Transverse colon (tissue), 4 donors: ENCODE measurements around the gene DGCR6. TPM values are rescaled to one million over a fixed set of nuclear protein-coding genes. Genes with fewer than 3 reads are reported as not detected.
"Not testable (repeated sequence)": the region's sequence is repeated elsewhere in the genome, so short reads cannot be mapped to it uniquely, and the experiment has no call there.

ENCODE experiments used
- DNase-seq: peaks from one replicate; pipeline ENCODE4 v3.0.0-alpha.2; 2019
- H3K27ac ChIP-seq, 4 donors: fragments of 200-600 bp; sonication (generic); 2 replicates each; pipeline ENCODE4 v1.5.1; 2016 to 2018; ENCODE audit warnings: inconsistent platforms in 4 of 4
- H3K27me3 ChIP-seq: fragments of 200-600 bp; sonication (generic); 2 replicates; pipeline ENCODE4 v1.5.1; 2017; ENCODE audit warnings: inconsistent platforms
- H3K36me3 ChIP-seq, 4 donors: fragments of 200-600 bp; sonication (generic); 2 replicates each; pipeline ENCODE4 v1.5.1; 2017 to 2019; ENCODE audit warnings: inconsistent platforms in 4 of 4
- H3K4me1 ChIP-seq, 4 donors: fragments of 200-600 bp; sonication (generic); 2 replicates each; pipeline ENCODE4 v1.5.1; 2017 to 2020; ENCODE audit warnings: inconsistent platforms in 4 of 4
- H3K4me3 ChIP-seq, 4 donors: fragments of 200-600 bp; sonication (generic); 1 replicate in 1 of 4; 2 replicates in 3 of 4; pipeline versions ENCODE4 v1.5.1 to v1.6.1; 2017 to 2019; ENCODE audit warnings: inconsistent platforms in 4 of 4
- H3K9me3 ChIP-seq, 2 donors: fragments of 200-600 bp; sonication (generic); 2 replicates each; pipeline ENCODE4 v1.5.1; 2017 to 2019; ENCODE audit warnings: inconsistent platforms in 2 of 2
- EP300 ChIP-seq: sonication (generic); formaldehyde crosslinking; IDR thresholded peaks from one replicate; pipeline ENCODE4 v1.6.1; 2017; ENCODE audit warnings: antibody characterized with exemption, low read depth
- POLR2A ChIP-seq: fragments of 450-650 bp; IDR thresholded peaks from one replicate; pipeline ENCODE4 v1.6.1; 2016; ENCODE audit warnings: antibody characterized with exemption, mild to moderate bottlenecking, moderate library complexity
- POLR2AphosphoS5 ChIP-seq, 3 donors: sonication (generic); formaldehyde crosslinking; IDR thresholded peaks; one replicate each; pipeline ENCODE4 v1.6.1; 2016; ENCODE audit warnings: antibody characterized with exemption in 3 of 3
- WGBS, 2 donors: methylation state at CpG; one replicate each; pipeline ENCODE4 v1.1.5; 2018; ENCODE audit warnings: low coverage in 1 of 2; 5-methylcytosine and 5-hydroxymethylcytosine counted together
- in situ Hi-C, 4 donors: fragments of 200-750 bp; cut with MboI; loops; one replicate each; pipeline versions ENCODE4 v1.15.0 to v1.15.1; 2017; ENCODE audit warnings: low sequenced_read_pairs in 3 of 4, low pct_ligation_motif_present in 1 of 4, low pct_unique_long_range_greater_than_20kb in 1 of 4
- intact Hi-C: fragments of 100-400 bp; cut with DNase I; formaldehyde crosslinking; loops from one replicate; pipeline ENCODE4 v1.15.1; 2023; ENCODE audit warnings: low total_unique reads
- total RNA-seq, 4 donors: library from RNA; depleted of rRNA; stranded (reverse); fragments of >200 nt; gene quantifications; one replicate each; pipeline ENCODE4 v1.1.0, GENCODE V29; 2016
- TF ChIP-seq, protein P1 (sequence below), 5 experiments: fragments of 200-600 bp in 3 of 5; fragments of 450-650 bp in 2 of 5; sonication (generic) in 3 of 5; IDR thresholded peaks; 1 replicate in 2 of 5; 2 replicates in 3 of 5; pipeline ENCODE4 v1.5.1; 2016 to 2017; ENCODE audit warnings: antibody characterized with exemption in 5 of 5, inconsistent platforms in 3 of 5, mild to moderate bottlenecking in 2 of 5, moderate library complexity in 1 of 5

The DGCR6 gene
- total RNA-seq, 4 donors from 2014 or later: 0.79 to 3.4 (median 1.5) TPM; not detected in 1

DNA sequence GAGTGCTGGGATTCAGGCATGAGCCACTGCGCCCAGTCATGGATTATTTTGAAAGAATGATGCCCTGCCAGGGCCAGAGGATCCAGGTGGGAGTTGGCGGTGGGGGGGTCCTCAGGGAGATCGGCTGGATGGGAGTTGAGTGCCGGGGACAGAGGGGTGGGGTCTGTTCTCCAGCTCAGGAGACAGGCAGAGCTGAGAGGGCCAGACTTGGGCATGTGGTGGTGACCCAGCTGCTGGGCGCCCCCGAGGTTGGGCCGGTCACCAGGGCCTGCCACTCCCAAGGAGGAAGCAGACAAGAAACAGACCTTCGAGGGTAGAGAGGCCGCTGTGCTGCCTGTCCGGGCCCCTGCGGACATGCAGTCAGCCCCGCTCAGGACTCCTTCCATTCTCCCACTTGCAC lies 41.8 kb downstream of the DGCR6 start:
- Histone ChIP-seq H3K4me3 (no peak overlapping the region), H3K36me3 (no peaks in the 10 kb centered on the region), H3K27ac (no peak overlapping the region), H3K27me3 (peaks cover 35% of the 10 kb centered on the region), H3K4me1 (no peaks in the 10 kb centered on the region), H3K9me3 (no peaks in the 10 kb centered on the region)
- in situ Hi-C loops (no loop called here), intact Hi-C loops (no loop called here)
- no peak for DNase-seq
- WGBS, 2 donors: 68% methylated on average over 12 of the region's 12 CpGs; no CpG with 5 or more reads in 1 of the 2 donors
- TF ChIP-seq POLR2AphosphoS5 (IDR thresholded peaks at IDR 0.05): no peak
- TF ChIP-seq POLR2A: no peak
- TF ChIP-seq, protein P1, sequence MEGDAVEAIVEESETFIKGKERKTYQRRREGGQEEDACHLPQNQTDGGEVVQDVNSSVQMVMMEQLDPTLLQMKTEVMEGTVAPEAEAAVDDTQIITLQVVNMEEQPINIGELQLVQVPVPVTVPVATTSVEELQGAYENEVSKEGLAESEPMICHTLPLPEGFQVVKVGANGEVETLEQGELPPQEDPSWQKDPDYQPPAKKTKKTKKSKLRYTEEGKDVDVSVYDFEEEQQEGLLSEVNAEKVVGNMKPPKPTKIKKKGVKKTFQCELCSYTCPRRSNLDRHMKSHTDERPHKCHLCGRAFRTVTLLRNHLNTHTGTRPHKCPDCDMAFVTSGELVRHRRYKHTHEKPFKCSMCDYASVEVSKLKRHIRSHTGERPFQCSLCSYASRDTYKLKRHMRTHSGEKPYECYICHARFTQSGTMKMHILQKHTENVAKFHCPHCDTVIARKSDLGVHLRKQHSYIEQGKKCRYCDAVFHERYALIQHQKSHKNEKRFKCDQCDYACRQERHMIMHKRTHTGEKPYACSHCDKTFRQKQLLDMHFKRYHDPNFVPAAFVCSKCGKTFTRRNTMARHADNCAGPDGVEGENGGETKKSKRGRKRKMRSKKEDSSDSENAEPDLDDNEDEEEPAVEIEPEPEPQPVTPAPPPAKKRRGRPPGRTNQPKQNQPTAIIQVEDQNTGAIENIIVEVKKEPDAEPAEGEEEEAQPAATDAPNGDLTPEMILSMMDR (IDR thresholded peaks at IDR 0.05): no peak
- TF ChIP-seq EP300: no peak

DNA sequence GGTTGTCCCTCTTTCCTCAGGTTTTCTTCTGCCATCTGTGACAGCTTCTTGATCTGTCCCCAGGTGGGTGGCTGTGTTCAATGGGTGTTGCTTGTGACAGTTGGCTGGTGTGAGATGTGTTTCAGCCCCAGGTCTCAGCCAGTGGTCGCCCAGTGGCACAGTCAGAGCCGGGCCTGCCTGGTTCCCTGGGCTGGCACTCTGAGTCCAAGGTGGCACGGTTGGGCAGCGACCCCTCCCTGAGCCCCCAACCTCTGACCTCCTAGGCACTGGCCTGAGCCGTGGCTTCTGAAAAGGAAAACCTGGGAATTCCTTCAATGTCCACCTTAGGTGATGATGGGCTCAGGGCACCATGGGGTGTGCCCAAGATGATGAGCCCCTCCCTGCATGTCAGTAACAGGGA lies 44.0 kb downstream of the DGCR6 start:
- Histone ChIP-seq H3K4me3 (no peak overlapping the region), H3K27me3 (peaks cover 35% of the 10 kb centered on the region), H3K9me3 (no peaks in the 10 kb centered on the region), H3K27ac (no peak overlapping the region), H3K4me1 (no peaks in the 10 kb centered on the region), H3K36me3 (no peaks in the 10 kb centered on the region)
- no peak for DNase-seq
- in situ Hi-C loops: no loop called here
- intact Hi-C loops: no loop called here
- WGBS, 2 donors: 61% methylated on average over 5 of the region's 5 CpGs; no CpG with 5 or more reads in 1 of the 2 donors
- TF ChIP-seq POLR2AphosphoS5 (IDR thresholded peaks at IDR 0.05) (no peak), EP300 (no peak), POLR2A (no peak)
- TF ChIP-seq, protein P1 (IDR thresholded peaks at IDR 0.05): no peak

- in situ Hi-C loops (no loop called here), intact Hi-C loops (no loop called here)
- Histone ChIP-seq H3K9me3 (no peaks in the 10 kb centered on the region), H3K27ac (no peak overlapping the region), H3K36me3 (no peaks in the 10 kb centered on the region), H3K27me3 (peaks cover 35% of the 10 kb centered on the region), H3K4me3 (no peak overlapping the region), H3K4me1 (no peaks in the 10 kb centered on the region)
- WGBS, 2 donors: 78% methylated on average over 6 of the region's 6 CpGs; no CpG with 5 or more reads in 1 of the 2 donors
- no peak for TF ChIP-seq POLR2AphosphoS5 (IDR thresholded peaks at IDR 0.05)
- no peak for TF ChIP-seq POLR2A
- no peak for TF ChIP-seq EP300
- TF ChIP-seq, protein P1 (IDR thresholded peaks at IDR 0.05): no peak
- DNase-seq: no peak
Measured at GRCh38 chr22:18952022-18952421, 45.9 kb downstream of the DGCR6 start.

DNA sequence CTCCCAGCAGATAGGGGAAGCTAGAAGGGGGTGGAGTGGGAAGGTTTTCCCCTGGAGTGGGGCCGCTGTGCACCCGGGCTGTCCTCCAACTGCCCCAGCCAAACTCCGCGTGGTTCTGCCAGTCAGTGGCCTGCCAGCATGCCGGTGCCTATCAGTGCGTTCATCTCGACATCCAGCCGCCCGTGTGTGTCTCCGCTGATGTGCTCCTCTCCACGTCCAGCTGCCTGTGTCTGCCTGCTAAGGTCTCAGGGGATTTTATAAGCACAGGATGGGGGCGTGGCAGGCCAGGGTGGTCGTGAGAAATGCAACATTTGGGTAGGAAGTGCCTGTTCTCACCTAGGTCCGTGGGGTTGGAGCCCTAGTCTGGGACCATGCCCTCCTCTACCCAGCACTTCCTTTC lies 47.0 kb downstream of the DGCR6 start:
- H3K36me3 ChIP-seq, DNase-seq, intact Hi-C loops, H3K9me3 ChIP-seq, H3K4me3 ChIP-seq, in situ Hi-C loops, H3K27ac ChIP-seq, H3K4me1 ChIP-seq: not testable (repeated sequence)
- peaks cover 36% of the 10 kb centered on the region for H3K27me3 ChIP-seq
- 54% methylated on average over 13 of the region's 14 CpGs; no CpG with 5 or more reads in 1 of the 2 donors for WGBS, 2 donors
